ENCODE measurements around the gene CSMD2.

CSMD2 gene

GRCh38 chr1:33895976-33896375, 269.1 kb downstream of the CSMD2 start:
- no peak for DNase-seq

- no peak for DNase-seq
Measured at GRCh38 chr1:33895396-33895795, 269.6 kb downstream of the CSMD2 start.

GRCh38 chr1:33893147-33893830, 271.7 kb downstream of the CSMD2 start:
- no peak for DNase-seq

- DNase-seq, result no peak
Measured at GRCh38 chr1:33886496-33886895, 278.5 kb downstream of the CSMD2 start.

- DNase-seq, result no peak
Measured at GRCh38 chr1:33880305-33880704, 284.7 kb downstream of the CSMD2 start.

- no peak for DNase-seq
Measured at GRCh38 chr1:33878392-33878791, 286.6 kb downstream of the CSMD2 start.

- DNase-seq, result no peak
Measured at GRCh38 chr1:33876970-33877650, 287.9 kb downstream of the CSMD2 start.

GRCh38 chr1:33875862-33876261, 289.2 kb downstream of the CSMD2 start:
- DNase-seq, result no peak

GRCh38 chr1:33874636-33875035, 290.4 kb downstream of the CSMD2 start:
- no peak for DNase-seq

- no peak for DNase-seq
Measured at GRCh38 chr1:33872683-33873082, 292.3 kb downstream of the CSMD2 start.

- DNase-seq, result no peak
Measured at GRCh38 chr1:33872275-33872674, 292.8 kb downstream of the CSMD2 start.

GRCh38 chr1:33867684-33868083, 297.3 kb downstream of the CSMD2 start:
- DNase-seq, result no peak

GRCh38 chr1:33866281-33866680, 298.7 kb downstream of the CSMD2 start:
- no peak for DNase-seq

- DNase-seq, result no peak
Measured at GRCh38 chr1:33864460-33865389, 300.3 kb downstream of the CSMD2 start.

- DNase-seq, result no peak
Measured at GRCh38 chr1:33863779-33864178, 301.3 kb downstream of the CSMD2 start, which contains the start of gene HMGB4. HMGB4 (plus strand) TSS chr1:33864079; CDS start chr1:33864192, 113 bp downstream.

- DNase-seq, result no peak
Measured at GRCh38 chr1:33860671-33861070, 304.4 kb downstream of the CSMD2 start.

GRCh38 chr1:33854091-33854490, 310.9 kb downstream of the CSMD2 start:
- no peak for DNase-seq

- no peak for DNase-seq
Measured at GRCh38 chr1:33853431-33853830, 311.6 kb downstream of the CSMD2 start.

GRCh38 chr1:33852711-33853110, 312.3 kb downstream of the CSMD2 start:
- no peak for DNase-seq

GRCh38 chr1:33850481-33850880, 314.5 kb downstream of the CSMD2 start:
- no peak for DNase-seq

GRCh38 chr1:33849211-33849610, 315.8 kb downstream of the CSMD2 start:
- no peak for DNase-seq

- DNase-seq, result no peak
Measured at GRCh38 chr1:33848205-33848937, 316.7 kb downstream of the CSMD2 start.

GRCh38 chr1:33846861-33847260, 318.2 kb downstream of the CSMD2 start:
- DNase-seq, result no peak
